HepG2 (cell line): ENCODE data around the gene TMEM258. TPM values are rescaled to one million over a fixed set of nuclear protein-coding genes. Genes with fewer than 3 reads are reported as not detected.
A peak's percentile ranks its signal among the peaks of the same experiment; 100 is the strongest.

Experiments
- CENPX ChIP-seq: sonication (generic); formaldehyde crosslinking; IDR thresholded peaks from 2 replicates; pipeline ENCODE4 v1.9.0; 2021; ENCODE audit warnings: mild to moderate bottlenecking, missing genetic modification reagents, moderate library complexity
- CHD2 ChIP-seq: IDR thresholded peaks from 2 replicates; pipeline ENCODE4 v1.6.1; 2011; ENCODE audit warnings: low read depth, low read length, improper control_type of control experiment
- ELF3 ChIP-seq: IDR thresholded peaks from 2 replicates; pipeline ENCODE4 v1.6.1; 2016; ENCODE audit warnings: missing genetic modification reagents, missing compliant biosample characterization
- FOXJ3 ChIP-seq: sonication (generic); formaldehyde crosslinking; IDR thresholded peaks from 2 replicates; pipeline ENCODE4 v1.4.0; 2020; ENCODE audit warnings: missing genetic modification reagents, mild to moderate bottlenecking, borderline replicate concordance
- NR2F6 ChIP-seq, 2 experiments: IDR thresholded peaks; 2 replicates each; pipeline ENCODE4 v1.6.1; 2016; ENCODE audit warnings: antibody characterized with exemption in 1 of 2, mild to moderate bottlenecking in 1 of 2
- PITX1 ChIP-seq: sonication (generic); formaldehyde crosslinking; IDR thresholded peaks from 2 replicates; pipeline ENCODE4 v1.5.1; 2020; ENCODE audit warnings: mild to moderate bottlenecking, missing genetic modification reagents
- RXRA ChIP-seq: sonication (generic); formaldehyde crosslinking; IDR thresholded peaks from 2 replicates; pipeline ENCODE4 v1.5.1; 2020; ENCODE audit warnings: missing genetic modification reagents
- SKI ChIP-seq: fragments of 450-650 bp; IDR thresholded peaks from one replicate; pipeline ENCODE4 v1.6.1; 2018; ENCODE audit warnings: mild to moderate bottlenecking; ENCODE audit not compliant: partially characterized antibody
- SYNCRIP ChIP-seq: fragments of 200-400 bp; formaldehyde crosslinking; IDR thresholded peaks from 2 replicates; pipeline ENCODE4 v1.6.1; 2018; ENCODE audit warnings: mild to moderate bottlenecking, low read depth, low read length; ENCODE audit not compliant: insufficient read depth
- ZFP37 ChIP-seq: sonication (generic); formaldehyde crosslinking; IDR thresholded peaks from 2 replicates; pipeline ENCODE4 v1.4.0; 2020; ENCODE audit warnings: missing genetic modification reagents, borderline replicate concordance
- ZFX ChIP-seq: sonication (generic); formaldehyde crosslinking; IDR thresholded peaks from 2 replicates; pipeline ENCODE4 v1.4.0; 2020; ENCODE audit warnings: mild to moderate bottlenecking, low read depth, missing genetic modification reagents, moderate library complexity
- ZNF121 ChIP-seq: sonication (generic); formaldehyde crosslinking; IDR thresholded peaks from 2 replicates; pipeline ENCODE4 v1.5.0; 2020; ENCODE audit warnings: mild to moderate bottlenecking, missing genetic modification reagents
- ZNF292 ChIP-seq: sonication (generic); formaldehyde crosslinking; IDR thresholded peaks from 2 replicates; pipeline ENCODE4 v1.8.1; 2022; ENCODE audit warnings: mild to moderate bottlenecking, low read depth, missing genetic modification reagents, borderline replicate concordance
- ZNF446 ChIP-seq: sonication (generic); formaldehyde crosslinking; IDR thresholded peaks from 2 replicates; pipeline ENCODE4 v1.5.0; 2020; ENCODE audit warnings: mild to moderate bottlenecking, missing genetic modification reagents
- ZNF460 ChIP-seq: sonication (generic); formaldehyde crosslinking; IDR thresholded peaks from 2 replicates; pipeline ENCODE4 v1.5.1; 2020; ENCODE audit warnings: missing genetic modification reagents, mild to moderate bottlenecking, borderline replicate concordance
- ZNF468 ChIP-seq: sonication (generic); formaldehyde crosslinking; IDR thresholded peaks from 2 replicates; pipeline ENCODE4 v1.8.0; 2022; ENCODE audit warnings: mild to moderate bottlenecking, moderate library complexity, missing genetic modification reagents
- ZNF563 ChIP-seq: sonication (generic); formaldehyde crosslinking; IDR thresholded peaks from 2 replicates; pipeline ENCODE4 v1.8.0; 2022; ENCODE audit warnings: mild to moderate bottlenecking, moderate library complexity, missing genetic modification reagents
- polyA plus RNA-seq, 8 experiments: library from polyadenylated mRNA; depleted of rRNA in 3 of 8; stranded (reverse) in 7 of 8; unstranded in 1 of 8; fragments of >200 nt; fragmentation: Illumina TruSeq in 4 of 8; extraction: Trizol in 4 of 8; gene quantifications; 2 replicates each; pipeline versions ENCODE4 v1.2.1 to v1.2.3, GENCODE V29; 2011 to 2016; ENCODE audit warnings: low read depth in 4 of 8, missing spikeins in 1 of 8, mixed read lengths in 1 of 8; ENCODE audit not compliant: insufficient read depth in 1 of 8
- total RNA-seq, 5 experiments: library from RNA; depleted of rRNA; stranded (reverse); fragments of >200 nt; fragmentation: Illumina TruSeq; extraction: Trizol; gene quantifications; 2 replicates each; pipeline ENCODE4 v1.2.3, GENCODE V29; 2016; ENCODE audit warnings: low read depth in 1 of 5
- TF ChIP-seq, protein P1 (sequence below): IDR thresholded peaks from 2 replicates; pipeline ENCODE4 v1.6.1; 2016; ENCODE audit warnings: missing compliant biosample characterization, missing genetic modification reagents, borderline replicate concordance
- TF ChIP-seq, protein P2 (sequence below): sonication (generic); formaldehyde crosslinking; IDR thresholded peaks from 2 replicates; pipeline ENCODE4 v1.5.0; 2020; ENCODE audit warnings: missing genetic modification reagents
- TF ChIP-seq, protein P3 (sequence below): sonication (generic); formaldehyde crosslinking; IDR thresholded peaks from 2 replicates; pipeline ENCODE4 v1.9.0; 2021; ENCODE audit warnings: missing genetic modification reagents, borderline replicate concordance
- TF ChIP-seq, protein P4 (sequence below): IDR thresholded peaks from 2 replicates; pipeline ENCODE4 v1.6.1; 2016; ENCODE audit warnings: low read depth, borderline replicate concordance

Gene TMEM258
- total and polyA plus RNA-seq, 2 of the 13 experiments (the other 11 are each of a cell fraction or from before 2014, with no cell fraction given) = 175 to 424 TPM

DNA sequence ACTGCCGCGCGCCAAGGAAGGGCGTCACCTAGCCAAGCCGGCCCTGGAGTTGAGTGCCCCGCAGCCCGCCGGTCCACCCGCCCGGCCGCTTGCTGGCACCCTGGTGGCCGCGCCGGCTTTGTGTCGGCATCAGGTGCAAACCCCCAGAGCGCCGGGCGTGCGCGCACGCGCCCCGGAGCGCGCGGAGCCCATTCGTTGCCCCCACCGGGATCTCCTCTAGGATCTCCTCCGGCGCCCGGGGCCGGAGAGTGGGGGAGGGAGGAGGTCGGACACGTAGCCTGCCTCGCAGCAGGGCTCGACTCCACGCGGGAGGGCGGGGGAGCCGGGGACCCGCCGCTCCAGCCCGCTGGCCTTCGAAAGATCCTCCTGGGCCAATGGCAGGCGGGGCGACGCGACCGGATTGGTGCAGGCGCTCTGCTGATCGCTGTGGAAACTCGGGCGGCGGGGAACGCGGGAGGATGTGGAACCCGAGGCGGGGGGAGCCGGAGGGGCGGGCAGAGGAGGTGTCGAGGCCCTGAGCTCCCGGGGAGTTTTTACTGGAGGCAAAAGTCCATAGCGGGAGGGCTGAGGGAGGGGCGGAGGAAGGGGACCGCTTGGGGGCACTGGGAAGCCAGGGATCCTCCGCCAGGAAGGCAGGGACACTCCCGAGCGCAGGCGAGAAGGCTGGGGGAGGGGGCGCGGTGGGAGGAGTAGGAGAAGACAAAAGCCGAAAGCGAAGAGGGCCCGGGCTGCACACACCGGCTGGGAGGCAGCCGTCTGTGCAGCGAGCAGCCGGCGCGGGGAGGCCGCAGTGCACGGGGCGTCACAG is 35.4 kb upstream of the TMEM258 start, which contains the start of gene FADS2 (continued):
- TF ChIP-seq FOXJ3 (CRISPR knock-in tag) = 0 out of 2 replicates have a peak, but pooled peaks have one; percentile 11
- no peak for TF ChIP-seq ZNF446 (CRISPR knock-in tag)
- no peak for TF ChIP-seq SYNCRIP
- TF ChIP-seq, protein P1, sequence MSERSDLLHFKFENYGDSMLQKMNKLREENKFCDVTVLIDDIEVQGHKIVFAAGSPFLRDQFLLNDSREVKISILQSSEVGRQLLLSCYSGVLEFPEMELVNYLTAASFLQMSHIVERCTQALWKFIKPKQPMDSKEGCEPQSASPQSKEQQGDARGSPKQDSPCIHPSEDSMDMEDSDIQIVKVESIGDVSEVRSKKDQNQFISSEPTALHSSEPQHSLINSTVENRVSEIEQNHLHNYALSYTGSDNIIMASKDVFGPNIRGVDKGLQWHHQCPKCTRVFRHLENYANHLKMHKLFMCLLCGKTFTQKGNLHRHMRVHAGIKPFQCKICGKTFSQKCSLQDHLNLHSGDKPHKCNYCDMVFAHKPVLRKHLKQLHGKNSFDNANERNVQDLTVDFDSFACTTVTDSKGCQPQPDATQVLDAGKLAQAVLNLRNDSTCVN (CRISPR knock-in tag) = 0 out of 2 replicates have a peak, but pooled peaks have one; percentile 21
- no peak for TF ChIP-seq NR2F6 (IDR thresholded peaks at IDR 0.05)
- no peak for TF ChIP-seq NR2F6 (CRISPR knock-in tag; IDR thresholded peaks at IDR 0.05)
- TF ChIP-seq ZNF468 (CRISPR knock-in tag) = 0 out of 2 replicates have a peak, but pooled peaks have one; percentile 73
- TF ChIP-seq, protein P2, sequence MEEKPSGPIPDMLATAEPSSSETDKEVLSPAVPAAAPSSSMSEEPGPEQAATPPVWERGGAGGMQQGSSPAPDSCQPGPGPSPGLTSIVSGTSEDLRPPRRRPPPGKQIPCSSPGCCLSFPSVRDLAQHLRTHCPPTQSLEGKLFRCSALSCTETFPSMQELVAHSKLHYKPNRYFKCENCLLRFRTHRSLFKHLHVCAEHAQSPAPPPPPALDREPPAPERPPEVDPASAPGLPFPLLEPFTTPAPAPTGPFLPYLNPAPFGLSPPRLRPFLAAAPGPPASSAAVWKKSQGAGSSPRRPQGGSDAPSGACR (CRISPR knock-in tag) = 0 out of 2 replicates have a peak, but pooled peaks have one; percentile 74
- TF ChIP-seq CENPX = no peak
- TF ChIP-seq ELF3 (CRISPR knock-in tag) = no peak
- peak; percentile 20; the same call in 1 of the 2 replicates for TF ChIP-seq ZFX
- 0 out of 2 replicates have a peak, but pooled peaks have one; percentile 15 for TF ChIP-seq ZNF292 (CRISPR knock-in tag)
- TF ChIP-seq, protein P3, sequence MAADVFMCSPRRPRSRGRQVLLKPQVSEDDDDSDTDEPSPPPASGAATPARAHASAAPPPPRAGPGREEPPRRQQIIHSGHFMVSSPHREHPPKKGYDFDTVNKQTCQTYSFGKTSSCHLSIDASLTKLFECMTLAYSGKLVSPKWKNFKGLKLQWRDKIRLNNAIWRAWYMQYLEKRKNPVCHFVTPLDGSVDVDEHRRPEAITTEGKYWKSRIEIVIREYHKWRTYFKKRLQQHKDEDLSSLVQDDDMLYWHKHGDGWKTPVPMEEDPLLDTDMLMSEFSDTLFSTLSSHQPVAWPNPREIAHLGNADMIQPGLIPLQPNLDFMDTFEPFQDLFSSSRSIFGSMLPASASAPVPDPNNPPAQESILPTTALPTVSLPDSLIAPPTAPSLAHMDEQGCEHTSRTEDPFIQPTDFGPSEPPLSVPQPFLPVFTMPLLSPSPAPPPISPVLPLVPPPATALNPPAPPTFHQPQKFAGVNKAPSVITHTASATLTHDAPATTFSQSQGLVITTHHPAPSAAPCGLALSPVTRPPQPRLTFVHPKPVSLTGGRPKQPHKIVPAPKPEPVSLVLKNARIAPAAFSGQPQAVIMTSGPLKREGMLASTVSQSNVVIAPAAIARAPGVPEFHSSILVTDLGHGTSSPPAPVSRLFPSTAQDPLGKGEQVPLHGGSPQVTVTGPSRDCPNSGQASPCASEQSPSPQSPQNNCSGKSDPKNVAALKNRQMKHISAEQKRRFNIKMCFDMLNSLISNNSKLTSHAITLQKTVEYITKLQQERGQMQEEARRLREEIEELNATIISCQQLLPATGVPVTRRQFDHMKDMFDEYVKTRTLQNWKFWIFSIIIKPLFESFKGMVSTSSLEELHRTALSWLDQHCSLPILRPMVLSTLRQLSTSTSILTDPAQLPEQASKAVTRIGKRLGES (CRISPR knock-in tag) = no peak
- TF ChIP-seq ZNF121 (CRISPR knock-in tag) = no peak
- TF ChIP-seq ZNF460 = no peak
- TF ChIP-seq CHD2 = no peak
- TF ChIP-seq, protein P4, sequence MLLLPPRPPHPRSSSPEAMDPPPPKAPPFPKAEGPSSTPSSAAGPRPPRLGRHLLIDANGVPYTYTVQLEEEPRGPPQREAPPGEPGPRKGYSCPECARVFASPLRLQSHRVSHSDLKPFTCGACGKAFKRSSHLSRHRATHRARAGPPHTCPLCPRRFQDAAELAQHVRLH = peak; percentile 59; the same call in 1 of the 2 replicates
- TF ChIP-seq RXRA (CRISPR knock-in tag) = peak; percentile 7; the same call in 1 of the 2 replicates
- no peak for TF ChIP-seq ZNF563 (CRISPR knock-in tag)
- TF ChIP-seq PITX1 = peak; percentile 6; the same call in 1 of the 2 replicates
- TF ChIP-seq ZFP37 (CRISPR knock-in tag) = no peak
- no peak for TF ChIP-seq SKI
